ENCODE data around the gene SH3GL1.

DNA sequence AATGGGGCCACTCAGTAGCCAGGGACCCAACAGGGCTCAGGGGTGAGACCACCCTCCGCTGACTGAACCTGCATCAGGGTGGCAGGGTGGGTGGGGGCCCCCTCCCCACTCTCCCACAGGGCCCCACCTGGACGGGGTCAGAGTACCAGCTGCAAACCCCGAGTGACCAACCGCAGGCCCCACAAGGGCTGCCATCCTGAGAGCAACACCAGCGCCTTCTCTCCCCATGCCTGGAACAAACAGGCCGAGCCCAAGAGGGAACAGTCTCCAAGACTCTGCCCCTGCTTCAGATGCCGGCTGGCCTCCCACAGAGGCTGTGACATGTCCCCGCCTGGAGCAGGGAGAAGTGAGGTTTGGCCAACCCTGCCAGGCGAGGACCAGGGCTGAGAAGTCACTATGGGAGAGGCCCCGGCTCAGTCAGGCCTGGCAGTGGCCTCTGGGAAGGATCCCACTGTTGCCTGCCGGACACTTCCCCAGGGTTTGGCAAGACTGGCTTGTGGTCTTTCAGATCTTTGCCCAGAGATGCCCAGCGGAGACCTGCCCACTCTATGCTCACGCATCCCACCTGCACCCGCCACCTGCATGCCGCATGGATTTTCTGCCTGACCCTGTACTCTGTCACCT, 29.8 kb downstream of the SH3GL1 start:
- TF ChIP-seq, protein P1, sequence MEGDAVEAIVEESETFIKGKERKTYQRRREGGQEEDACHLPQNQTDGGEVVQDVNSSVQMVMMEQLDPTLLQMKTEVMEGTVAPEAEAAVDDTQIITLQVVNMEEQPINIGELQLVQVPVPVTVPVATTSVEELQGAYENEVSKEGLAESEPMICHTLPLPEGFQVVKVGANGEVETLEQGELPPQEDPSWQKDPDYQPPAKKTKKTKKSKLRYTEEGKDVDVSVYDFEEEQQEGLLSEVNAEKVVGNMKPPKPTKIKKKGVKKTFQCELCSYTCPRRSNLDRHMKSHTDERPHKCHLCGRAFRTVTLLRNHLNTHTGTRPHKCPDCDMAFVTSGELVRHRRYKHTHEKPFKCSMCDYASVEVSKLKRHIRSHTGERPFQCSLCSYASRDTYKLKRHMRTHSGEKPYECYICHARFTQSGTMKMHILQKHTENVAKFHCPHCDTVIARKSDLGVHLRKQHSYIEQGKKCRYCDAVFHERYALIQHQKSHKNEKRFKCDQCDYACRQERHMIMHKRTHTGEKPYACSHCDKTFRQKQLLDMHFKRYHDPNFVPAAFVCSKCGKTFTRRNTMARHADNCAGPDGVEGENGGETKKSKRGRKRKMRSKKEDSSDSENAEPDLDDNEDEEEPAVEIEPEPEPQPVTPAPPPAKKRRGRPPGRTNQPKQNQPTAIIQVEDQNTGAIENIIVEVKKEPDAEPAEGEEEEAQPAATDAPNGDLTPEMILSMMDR (conservative IDR thresholded peaks at IDR 0.05; ENCODE audit: low read depth, low read length): no peak
- TF ChIP-seq EZH2 (IDR thresholded peaks at IDR 0.05; ENCODE audit: borderline replicate concordance, low read depth, low read length, poor library complexity, severe bottlenecking): no peak
